K562 (cell line): Measurements from ENCODE around the gene AZU1. TPM values are rescaled to one million over a fixed set of nuclear protein-coding genes. Genes with fewer than 3 reads are reported as not detected.

Experiments used
- CEBPZ ChIP-seq: fragments of 150-350 bp; IDR thresholded peaks from 2 replicates; pipeline ENCODE4 v1.6.1; 2014; ENCODE audit warnings: low read depth, mild to moderate bottlenecking, low read length, borderline replicate concordance
- HNRNPUL1 ChIP-seq: fragments of 200-400 bp; formaldehyde crosslinking; IDR thresholded peaks from 2 replicates; pipeline ENCODE4 v1.6.1; 2017; ENCODE audit warnings: low read length
- MECOM ChIP-seq: fragments of 250-450 bp; sonication (Bioruptor Pico); IDR thresholded peaks from 2 replicates; pipeline ENCODE4 v1.8.0; 2022; ENCODE audit warnings: inconsistent platforms
- MEF2D ChIP-seq: conservative IDR thresholded peaks from 2 replicates; pipeline ENCODE4 v1.6.1; 2016; ENCODE audit warnings: low read depth, missing genetic modification characterization, missing compliant biosample characterization
- ZBTB1 ChIP-seq: sonication (generic); formaldehyde crosslinking; IDR thresholded peaks from 2 replicates; pipeline ENCODE4 v1.8.1; 2023; ENCODE audit warnings: missing genetic modification reagents, low read depth, mild to moderate bottlenecking, borderline replicate concordance
- ZNF407 ChIP-seq: fragments of 450-650 bp; IDR thresholded peaks from 2 replicates; pipeline ENCODE4 v1.6.1; 2016; ENCODE audit warnings: low read depth
- ZNF609 ChIP-seq: sonication (generic); formaldehyde crosslinking; IDR thresholded peaks from 2 replicates; pipeline ENCODE4 v1.8.1; 2023; ENCODE audit warnings: missing genetic modification reagents, mild to moderate bottlenecking, borderline replicate concordance
- ZZZ3 ChIP-seq: fragments of 450-650 bp; IDR thresholded peaks from 2 replicates; pipeline ENCODE4 v1.6.1; 2016; ENCODE audit warnings: antibody characterized with exemption, mild to moderate bottlenecking, moderate library complexity
- polyA plus RNA-seq, 8 experiments: library from polyadenylated mRNA; depleted of rRNA in 4 of 8; stranded (reverse) in 5 of 8; unstranded in 3 of 8; fragments of >200 nt; fragmentation: Nextera tagmentation in 2 of 8; fragmentation: Illumina TruSeq in 1 of 8; extraction: Ambion mirVana in 2 of 8; extraction: Trizol in 1 of 8; gene quantifications; 2 replicates each; pipeline versions ENCODE4 v1.2.1 to v1.2.3, GENCODE V29; 2011 to 2014; ENCODE audit warnings: inconsistent platforms in 1 of 8, missing spikeins in 1 of 8
- total RNA-seq, 7 experiments: library from RNA; depleted of rRNA in 6 of 7; stranded (reverse); fragments of >200 nt in 6 of 7; fragmentation: Illumina TruSeq in 2 of 7; extraction: Trizol in 2 of 7; gene quantifications; 2 replicates each; pipeline versions ENCODE4 v1.2.1 to v1.2.3, GENCODE V29; 2011 to 2021; ENCODE audit warnings: low replicate concordance in 1 of 7

Gene AZU1
- total and polyA plus RNA-seq, 9 of the 15 experiments (the other 6 are each of a cell fraction or from before 2014, with no cell fraction given): 0.29 to 1.9 (median 0.59) TPM; not detected in 3

GRCh38 chr19:861756-862580 is 34.3 kb downstream of the AZU1 start (continued):
- TF ChIP-seq CEBPZ (no peak), ZZZ3 (no peak), MEF2D (tag) (no peak), MECOM (CRISPR knock-in tag) (no peak), ZBTB1 (CRISPR knock-in tag) (no peak; the same call in 1 of the 2 replicates), ZNF609 (CRISPR knock-in tag) (peak; percentile 52; the same call in 1 of the 2 replicates), HNRNPUL1 (no peak), ZNF407 (no peak)
